ENCODE results near the gene TNFAIP8.

TNFAIP8 gene

GRCh38 chr5:119353213-119353612, 2.6 kb upstream of the TNFAIP8 start:
- no peak for DNase-seq

GRCh38 chr5:119353686-119354366, 2.0 kb upstream of the TNFAIP8 start:
- no peak for DNase-seq

- DNase-seq: no peak
Measured at GRCh38 chr5:119354537-119355243, 1.1 kb upstream of the TNFAIP8 start.

GRCh38 chr5:119355244-119355638, 578 bp upstream of the TNFAIP8 start:
- DNase-seq: no peak

GRCh38 chr5:119356612-119357188, 881 bp downstream of the TNFAIP8 start:
- DNase-seq: peak; percentile 25

GRCh38 chr5:119357270-119357669, 1.5 kb downstream of the TNFAIP8 start:
- DNase-seq: no peak

GRCh38 chr5:119357808-119358529, 2.1 kb downstream of the TNFAIP8 start:
- DNase-seq: no peak

GRCh38 chr5:119358530-119358900, 2.7 kb downstream of the TNFAIP8 start:
- no peak for DNase-seq

GRCh38 chr5:119358901-119359603, 3.2 kb downstream of the TNFAIP8 start:
- DNase-seq: no peak

GRCh38 chr5:119359737-119360413, 4.1 kb downstream of the TNFAIP8 start:
- no peak for DNase-seq

GRCh38 chr5:119360905-119361593, 5.2 kb downstream of the TNFAIP8 start:
- no peak for DNase-seq

GRCh38 chr5:119361594-119362125, 5.8 kb downstream of the TNFAIP8 start:
- DNase-seq: no peak

- no peak for DNase-seq
Measured at GRCh38 chr5:119362714-119363113, 6.9 kb downstream of the TNFAIP8 start.

GRCh38 chr5:119363271-119363670, 7.5 kb downstream of the TNFAIP8 start:
- DNase-seq: no peak

- DNase-seq: no peak
Measured at GRCh38 chr5:119363936-119364335, 8.1 kb downstream of the TNFAIP8 start.

- DNase-seq: no peak
Measured at GRCh38 chr5:119365847-119366539, 10.2 kb downstream of the TNFAIP8 start.

- no peak for DNase-seq
Measured at GRCh38 chr5:119366540-119366881, 10.7 kb downstream of the TNFAIP8 start.

- DNase-seq: no peak
Measured at GRCh38 chr5:119367502-119368237, 11.9 kb downstream of the TNFAIP8 start.

- no peak for DNase-seq
Measured at GRCh38 chr5:119368238-119368630, 12.4 kb downstream of the TNFAIP8 start.

GRCh38 chr5:119370486-119370885, 14.7 kb downstream of the TNFAIP8 start:
- no peak for DNase-seq

All from NCI-H774 (cell line).